Liver (tissue), 3 donors: ENCODE measurements around the gene ZNHIT6.

Source experiments
- EGR1 ChIP-seq, 2 donors: IDR thresholded peaks; 2 replicates each; pipeline ENCODE4 v1.6.1; 2016 to 2018; ENCODE audit warnings: antibody characterized with exemption in 2 of 2, low read depth in 2 of 2
- GABPA ChIP-seq, 2 donors: IDR thresholded peaks in 1 of 2; conservative IDR thresholded peaks in 1 of 2; 2 replicates each; pipeline ENCODE4 v1.6.1; 2016; ENCODE audit warnings: antibody characterized with exemption in 2 of 2, mild to moderate bottlenecking in 1 of 2, moderate library complexity in 1 of 2
- HNF4G ChIP-seq: IDR thresholded peaks from 2 replicates; pipeline ENCODE4 v1.6.1; 2016; ENCODE audit warnings: antibody characterized with exemption
- NR2F2 ChIP-seq: IDR thresholded peaks from 2 replicates; pipeline ENCODE4 v1.6.1; 2016; ENCODE audit warnings: antibody characterized with exemption
- RAD21 ChIP-seq, 2 donors: IDR thresholded peaks; 2 replicates each; pipeline ENCODE4 v1.6.1; 2016; ENCODE audit warnings: antibody characterized with exemption in 2 of 2, mild to moderate bottlenecking in 2 of 2
- TAF1 ChIP-seq: conservative IDR thresholded peaks from 2 replicates; pipeline ENCODE4 v1.6.1; 2016; ENCODE audit warnings: antibody characterized with exemption, mild to moderate bottlenecking
- TF ChIP-seq, protein P1 (sequence below): fragments of 150-350 bp; IDR thresholded peaks from 2 replicates; pipeline ENCODE4 v1.5.1; 2017; ENCODE audit warnings: improper control_type of control experiment, low read depth, low read length; ENCODE audit not compliant: missing input control
- donor health status: healthy.
- donor health status: healthy.

GRCh38 chr1:85607126-85607920 lies 100.9 kb downstream of the ZNHIT6 start:
- TF ChIP-seq, protein P1, sequence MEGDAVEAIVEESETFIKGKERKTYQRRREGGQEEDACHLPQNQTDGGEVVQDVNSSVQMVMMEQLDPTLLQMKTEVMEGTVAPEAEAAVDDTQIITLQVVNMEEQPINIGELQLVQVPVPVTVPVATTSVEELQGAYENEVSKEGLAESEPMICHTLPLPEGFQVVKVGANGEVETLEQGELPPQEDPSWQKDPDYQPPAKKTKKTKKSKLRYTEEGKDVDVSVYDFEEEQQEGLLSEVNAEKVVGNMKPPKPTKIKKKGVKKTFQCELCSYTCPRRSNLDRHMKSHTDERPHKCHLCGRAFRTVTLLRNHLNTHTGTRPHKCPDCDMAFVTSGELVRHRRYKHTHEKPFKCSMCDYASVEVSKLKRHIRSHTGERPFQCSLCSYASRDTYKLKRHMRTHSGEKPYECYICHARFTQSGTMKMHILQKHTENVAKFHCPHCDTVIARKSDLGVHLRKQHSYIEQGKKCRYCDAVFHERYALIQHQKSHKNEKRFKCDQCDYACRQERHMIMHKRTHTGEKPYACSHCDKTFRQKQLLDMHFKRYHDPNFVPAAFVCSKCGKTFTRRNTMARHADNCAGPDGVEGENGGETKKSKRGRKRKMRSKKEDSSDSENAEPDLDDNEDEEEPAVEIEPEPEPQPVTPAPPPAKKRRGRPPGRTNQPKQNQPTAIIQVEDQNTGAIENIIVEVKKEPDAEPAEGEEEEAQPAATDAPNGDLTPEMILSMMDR: no peak
- TF ChIP-seq NR2F2 (no peak), EGR1 (IDR thresholded peaks at IDR 0.05; ENCODE audit: low read depth in 2 of 2) (no peak), TAF1 (no peak), HNF4G (no peak), GABPA (IDR thresholded peaks at IDR 0.05 in 1 of 2, conservative IDR thresholded peaks at IDR 0.05 in 1 of 2) (no peak), RAD21 (IDR thresholded peaks at IDR 0.05) (no peak)
